GM23248 (cell line): ENCODE results near the gene MRAS.

ENCODE experiments used
- EZH2 ChIP-seq: fragments of 200-600 bp; sonication (generic); IDR thresholded peaks from 2 replicates; pipeline ENCODE4 v1.6.1; 2018; ENCODE audit warnings: antibody characterized with exemption, mild to moderate bottlenecking; ENCODE audit not compliant: insufficient read depth, poor library complexity, severe bottlenecking
- EZH2phosphoT487 ChIP-seq: fragments of 200-600 bp; sonication (generic); IDR thresholded peaks from 2 replicates; pipeline ENCODE4 v1.6.1; 2018; ENCODE audit warnings: antibody characterized with exemption, moderate library complexity, mild to moderate bottlenecking, low read depth; ENCODE audit not compliant: insufficient read depth

DNA sequence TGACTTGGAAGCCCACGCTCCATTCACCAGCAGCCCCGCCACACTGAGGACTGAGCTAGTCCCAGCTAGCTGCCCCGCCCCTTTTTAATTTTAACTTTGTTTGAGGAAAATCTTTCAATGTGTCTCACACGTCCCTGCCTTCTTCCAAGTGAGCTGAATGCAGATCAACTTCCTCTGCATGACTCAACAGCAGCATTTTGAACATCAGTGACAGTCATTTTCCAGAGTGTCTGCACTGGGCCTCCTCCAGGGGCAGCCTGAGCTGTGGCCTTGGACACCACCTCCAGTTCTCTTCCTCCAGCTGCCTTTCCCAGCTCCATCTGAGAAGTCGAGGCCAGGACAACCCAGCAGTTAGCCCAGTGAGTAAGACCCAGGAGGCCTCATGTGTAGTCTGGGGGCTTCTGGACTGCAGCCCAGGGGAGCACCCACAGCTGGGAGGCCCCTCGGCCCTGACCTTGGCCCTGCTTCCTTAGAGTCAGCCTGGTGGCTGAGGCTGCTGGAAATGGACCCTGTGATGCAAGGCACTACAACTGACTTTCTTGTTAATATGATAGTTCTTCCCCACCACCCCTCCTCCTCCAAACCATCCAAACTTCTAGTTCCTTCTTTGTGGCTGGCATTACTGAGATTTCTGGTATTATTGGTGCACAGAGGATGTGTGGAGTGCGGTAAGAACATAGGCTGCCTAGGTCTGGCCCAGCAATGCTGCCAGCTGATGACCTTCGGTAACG lies 64.6 kb downstream of the MRAS start:
- TF ChIP-seq EZH2phosphoT487: no peak
- no peak for TF ChIP-seq EZH2
